ENCODE results near the gene EPS15.
"Not testable (repeated sequence)": the region's sequence is repeated elsewhere in the genome, so short reads cannot be mapped to it uniquely, and the experiment has no call there.

Gene EPS15

GRCh38 chr1:51325391-51325790 lies 193.7 kb downstream of the EPS15 start:
- H3K4me1 Mint-ChIP-seq (ENCODE audit: low read depth), result no peaks in the 10 kb centered on the region
- peaks cover 29% of the 10 kb centered on the region for H3K27me3 Mint-ChIP-seq (ENCODE audit: low read depth)

DNA sequence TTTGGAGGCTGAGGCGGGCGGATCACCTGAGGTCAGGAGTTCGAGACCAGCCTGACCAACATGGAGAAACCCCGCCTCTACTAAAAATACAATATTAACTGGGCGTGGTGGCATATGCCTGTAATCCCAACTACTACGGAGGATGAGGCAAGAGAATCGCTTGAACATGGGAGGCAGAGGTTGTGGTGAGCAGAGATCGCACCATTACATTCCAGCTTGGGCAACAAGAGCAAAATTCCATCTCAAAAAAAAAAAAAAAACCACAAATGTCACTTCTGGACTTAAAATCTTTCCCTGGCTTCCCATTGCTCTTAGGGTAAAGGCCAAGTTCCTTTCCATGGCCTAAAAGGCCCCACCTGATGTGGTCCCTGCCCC lies 194.1 kb downstream of the EPS15 start:
- H3K36me3 Mint-ChIP-seq (ENCODE audit: low read depth); H3K27ac Mint-ChIP-seq; DNase-seq (ENCODE audit: low spot score); H3K4me3 Mint-ChIP-seq; H3K9me3 Mint-ChIP-seq; H3K4me1 Mint-ChIP-seq (ENCODE audit: low read depth): not testable (repeated sequence)
- peaks cover 29% of the 10 kb centered on the region for H3K27me3 Mint-ChIP-seq (ENCODE audit: low read depth)

More at GRCh38 chr1:51325391-51325790, 193.7 kb downstream of the EPS15 start:
- DNase-seq (ENCODE audit: low spot score), result no peak
- Mint-ChIP-seq H3K36me3 (ENCODE audit: low read depth) (no peaks in the 10 kb centered on the region), H3K9me3 (no peaks in the 10 kb centered on the region), H3K27ac (no peak overlapping the region), H3K4me3 (no peak overlapping the region)

DNA sequence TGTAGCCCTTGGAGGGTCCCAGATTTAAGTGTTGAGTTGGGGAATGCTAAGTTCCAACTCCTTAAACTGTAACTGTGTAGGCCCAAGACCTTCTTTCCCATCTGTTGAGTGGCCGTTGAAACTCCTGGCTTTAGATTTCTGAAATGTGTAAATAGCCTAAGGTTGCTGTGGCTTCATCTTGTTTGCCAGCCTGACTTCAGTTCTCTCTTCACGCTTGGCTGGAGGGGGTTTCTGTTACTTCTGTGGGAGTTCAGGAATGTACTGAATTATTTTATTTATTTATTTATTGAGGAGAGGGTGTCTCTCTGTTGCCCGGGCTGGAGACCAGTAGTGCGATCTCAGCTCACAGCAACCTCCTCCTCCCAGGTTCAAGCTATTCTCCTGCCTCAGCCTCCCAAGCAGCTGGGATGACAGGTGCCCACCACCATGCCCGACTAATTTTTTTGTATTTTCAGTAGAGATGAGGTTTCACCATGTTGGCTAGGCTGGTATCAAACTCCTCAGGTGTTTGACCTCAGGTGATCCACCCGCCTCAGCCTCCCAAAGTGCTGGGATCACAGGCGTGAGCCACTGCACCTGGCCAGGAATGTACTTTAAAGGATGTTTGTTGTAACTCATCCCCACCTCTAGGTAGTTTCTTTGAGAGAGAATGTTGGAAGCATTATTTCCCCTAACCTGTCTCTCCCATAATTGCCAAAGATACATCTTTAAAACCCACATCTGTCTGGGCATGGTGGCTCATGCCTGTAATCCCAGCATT lies 194.6 kb downstream of the EPS15 start:
- H3K27me3 Mint-ChIP-seq (ENCODE audit: low read depth), result peaks cover 24% of the 10 kb centered on the region
- no peaks in the 10 kb centered on the region for H3K4me1 Mint-ChIP-seq (ENCODE audit: low read depth)
- H3K4me3 Mint-ChIP-seq, result no peak overlapping the region
- no peak for DNase-seq (ENCODE audit: low spot score)
- H3K36me3 Mint-ChIP-seq (ENCODE audit: low read depth), result no peaks in the 10 kb centered on the region
- no peak overlapping the region for H3K27ac Mint-ChIP-seq
- H3K9me3 Mint-ChIP-seq, result no peaks in the 10 kb centered on the region

GRCh38 chr1:51323778-51324177 lies 195.3 kb downstream of the EPS15 start:
- peaks cover 18% of the 10 kb centered on the region for H3K27me3 Mint-ChIP-seq (ENCODE audit: low read depth)
- H3K9me3 Mint-ChIP-seq, result no peaks in the 10 kb centered on the region
- no peaks in the 10 kb centered on the region for H3K4me1 Mint-ChIP-seq (ENCODE audit: low read depth)
- no peak overlapping the region for H3K4me3 Mint-ChIP-seq
- no peaks in the 10 kb centered on the region for H3K36me3 Mint-ChIP-seq (ENCODE audit: low read depth)
- no peak overlapping the region for H3K27ac Mint-ChIP-seq
- DNase-seq (ENCODE audit: low spot score), result no peak

- no peak for DNase-seq (ENCODE audit: low spot score)
- Mint-ChIP-seq H3K36me3 (ENCODE audit: low read depth) (no peaks in the 10 kb centered on the region), H3K4me1 (ENCODE audit: low read depth) (no peaks in the 10 kb centered on the region), H3K27me3 (ENCODE audit: low read depth) (peaks cover 13% of the 10 kb centered on the region), H3K4me3 (no peak overlapping the region), H3K27ac (no peak overlapping the region), H3K9me3 (no peaks in the 10 kb centered on the region)
Measured at GRCh38 chr1:51322417-51323101, 196.5 kb downstream of the EPS15 start.

GRCh38 chr1:51321924-51322280 lies 197.2 kb downstream of the EPS15 start:
- H3K36me3 Mint-ChIP-seq (ENCODE audit: low read depth), result no peaks in the 10 kb centered on the region
- H3K27me3 Mint-ChIP-seq (ENCODE audit: low read depth), result peaks cover 11% of the 10 kb centered on the region
- H3K4me1 Mint-ChIP-seq (ENCODE audit: low read depth), result no peaks in the 10 kb centered on the region
- no peak for DNase-seq (ENCODE audit: low spot score)
- H3K4me3 Mint-ChIP-seq, result no peak overlapping the region
- H3K27ac Mint-ChIP-seq, result no peak overlapping the region
- no peaks in the 10 kb centered on the region for H3K9me3 Mint-ChIP-seq

DNA sequence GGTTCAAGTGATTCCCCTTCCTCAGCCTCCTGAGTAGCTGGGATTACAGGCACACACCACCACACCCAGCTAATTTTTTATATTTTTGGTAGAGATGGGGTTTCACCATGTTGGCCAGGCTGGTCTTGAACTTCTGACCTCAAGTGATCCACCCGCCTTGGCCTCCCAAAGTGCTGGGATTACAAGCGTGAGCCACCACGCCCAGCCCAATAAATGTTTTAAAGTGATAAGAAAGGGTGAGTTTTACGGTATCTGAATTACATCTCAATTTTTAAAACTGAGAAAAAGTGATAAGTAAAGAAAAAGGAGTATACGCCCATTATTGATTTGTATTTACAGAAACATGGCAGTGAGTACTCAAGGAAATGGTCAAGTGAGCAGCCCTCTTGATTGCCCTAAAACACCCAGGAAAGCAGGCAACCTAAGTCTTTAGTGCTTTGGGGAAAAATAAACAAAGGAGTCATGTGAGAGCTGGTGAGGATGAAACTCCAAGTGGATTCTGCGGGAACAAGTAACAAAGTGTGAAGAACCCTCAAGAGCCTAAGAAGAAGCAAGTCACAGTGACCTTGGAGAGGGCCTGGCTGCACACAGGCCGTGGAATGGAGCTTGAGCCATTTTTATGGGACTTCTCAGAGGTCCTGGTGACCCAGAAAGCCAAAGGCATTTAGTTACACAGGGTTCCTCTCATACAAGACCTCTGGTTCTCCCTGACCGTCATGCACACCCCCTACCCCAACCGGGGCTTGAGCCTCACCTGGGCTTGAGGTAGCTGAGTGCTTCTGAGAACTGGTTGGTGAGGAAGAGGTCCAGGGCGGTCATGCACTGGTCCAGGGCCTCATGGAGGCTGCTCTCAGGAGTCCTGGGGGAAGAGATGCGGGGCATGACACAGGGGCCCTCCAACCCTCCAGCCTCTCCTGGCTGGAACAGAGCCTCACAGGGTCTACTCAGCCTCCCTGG lies 197.8 kb downstream of the EPS15 start:
- Mint-ChIP-seq H3K36me3 (ENCODE audit: low read depth) (no peaks in the 10 kb centered on the region), H3K4me3 (no peak overlapping the region), H3K9me3 (no peaks in the 10 kb centered on the region), H3K27me3 (ENCODE audit: low read depth) (peaks cover 11% of the 10 kb centered on the region), H3K4me1 (ENCODE audit: low read depth) (no peaks in the 10 kb centered on the region), H3K27ac (no peak overlapping the region)
- DNase-seq (ENCODE audit: low spot score), result no peak

GRCh38 chr1:51317798-51318197 lies 201.3 kb downstream of the EPS15 start:
- H3K27me3 Mint-ChIP-seq (ENCODE audit: low read depth), result peaks cover under 1% of the 10 kb centered on the region
- no peak overlapping the region for H3K27ac Mint-ChIP-seq
- DNase-seq (ENCODE audit: low spot score), result no peak
- no peaks in the 10 kb centered on the region for H3K36me3 Mint-ChIP-seq (ENCODE audit: low read depth)
- H3K4me1 Mint-ChIP-seq (ENCODE audit: low read depth), result peaks cover 10% of the 10 kb centered on the region
- no peaks in the 10 kb centered on the region for H3K9me3 Mint-ChIP-seq
- H3K4me3 Mint-ChIP-seq, result no peak overlapping the region

DNA sequence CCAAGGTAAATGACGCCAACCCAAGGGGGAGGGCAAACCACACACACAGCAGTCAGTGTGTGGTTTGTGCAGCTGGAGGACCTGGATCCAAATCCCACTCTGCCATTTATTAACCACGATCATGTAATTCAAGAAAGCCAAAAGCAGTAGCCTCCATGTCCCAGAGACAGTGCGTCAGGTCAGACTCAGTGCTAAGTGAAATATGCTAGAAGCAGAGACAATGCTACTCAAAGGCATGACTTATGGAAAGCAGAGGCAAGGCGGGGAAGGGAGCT lies 202.3 kb downstream of the EPS15 start:
- H3K36me3 Mint-ChIP-seq (ENCODE audit: low read depth), result no peaks in the 10 kb centered on the region
- no peak overlapping the region for H3K27ac Mint-ChIP-seq
- DNase-seq (ENCODE audit: low spot score), result no peak
- H3K4me3 Mint-ChIP-seq, result no peak overlapping the region
- no peaks in the 10 kb centered on the region for H3K27me3 Mint-ChIP-seq (ENCODE audit: low read depth)
- H3K9me3 Mint-ChIP-seq, result no peaks in the 10 kb centered on the region
- peaks cover 10% of the 10 kb centered on the region for H3K4me1 Mint-ChIP-seq (ENCODE audit: low read depth)

DNA sequence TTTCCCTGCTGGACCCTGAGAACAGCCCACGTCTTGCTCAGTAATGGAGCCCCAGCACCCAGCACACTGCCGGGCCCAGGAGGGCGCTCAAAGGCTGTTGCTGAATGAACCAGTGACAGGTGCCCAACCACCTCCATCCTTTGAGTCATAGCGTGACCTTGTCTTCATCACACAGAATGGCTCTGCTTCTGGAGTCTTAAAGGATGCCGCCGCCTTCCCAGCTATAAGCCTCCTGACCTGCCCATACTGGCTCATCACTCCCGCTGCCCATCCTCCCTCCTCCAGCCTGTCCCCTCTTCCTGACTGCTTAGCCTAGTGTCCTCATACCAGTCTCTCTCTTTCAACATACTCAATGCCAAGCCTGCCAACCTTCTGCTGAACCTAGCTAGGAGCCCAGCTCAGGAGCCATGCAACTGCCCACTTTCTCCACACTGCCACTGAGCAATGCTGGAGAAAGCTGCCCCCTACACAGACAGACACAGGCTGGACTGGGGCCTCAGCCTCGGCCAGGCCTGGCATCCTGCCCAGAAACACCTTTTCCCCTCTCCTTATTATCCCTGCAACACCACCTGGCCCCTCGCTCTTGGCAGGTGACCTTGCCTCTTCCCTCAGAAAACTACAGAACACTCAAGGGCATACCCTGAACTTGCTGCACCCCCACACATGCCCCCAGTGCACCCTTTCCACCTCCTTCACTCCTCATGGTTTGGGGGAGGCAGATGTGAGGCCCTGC lies 202.8 kb downstream of the EPS15 start:
- H3K4me3 Mint-ChIP-seq, result no peak overlapping the region
- no peak for DNase-seq (ENCODE audit: low spot score)
- no peak overlapping the region for H3K27ac Mint-ChIP-seq
- no peaks in the 10 kb centered on the region for H3K9me3 Mint-ChIP-seq
- H3K4me1 Mint-ChIP-seq (ENCODE audit: low read depth), result peaks cover 10% of the 10 kb centered on the region
- no peaks in the 10 kb centered on the region for H3K36me3 Mint-ChIP-seq (ENCODE audit: low read depth)
- no peaks in the 10 kb centered on the region for H3K27me3 Mint-ChIP-seq (ENCODE audit: low read depth)

GRCh38 chr1:51314974-51315373 lies 204.1 kb downstream of the EPS15 start:
- Mint-ChIP-seq H3K36me3 (ENCODE audit: low read depth) (no peaks in the 10 kb centered on the region), H3K4me1 (ENCODE audit: low read depth) (peaks cover 16% of the 10 kb centered on the region), H3K27ac (no peak overlapping the region), H3K4me3 (no peak overlapping the region), H3K9me3 (no peaks in the 10 kb centered on the region), H3K27me3 (ENCODE audit: low read depth) (no peaks in the 10 kb centered on the region)
- DNase-seq (ENCODE audit: low spot score), result no peak

DNA sequence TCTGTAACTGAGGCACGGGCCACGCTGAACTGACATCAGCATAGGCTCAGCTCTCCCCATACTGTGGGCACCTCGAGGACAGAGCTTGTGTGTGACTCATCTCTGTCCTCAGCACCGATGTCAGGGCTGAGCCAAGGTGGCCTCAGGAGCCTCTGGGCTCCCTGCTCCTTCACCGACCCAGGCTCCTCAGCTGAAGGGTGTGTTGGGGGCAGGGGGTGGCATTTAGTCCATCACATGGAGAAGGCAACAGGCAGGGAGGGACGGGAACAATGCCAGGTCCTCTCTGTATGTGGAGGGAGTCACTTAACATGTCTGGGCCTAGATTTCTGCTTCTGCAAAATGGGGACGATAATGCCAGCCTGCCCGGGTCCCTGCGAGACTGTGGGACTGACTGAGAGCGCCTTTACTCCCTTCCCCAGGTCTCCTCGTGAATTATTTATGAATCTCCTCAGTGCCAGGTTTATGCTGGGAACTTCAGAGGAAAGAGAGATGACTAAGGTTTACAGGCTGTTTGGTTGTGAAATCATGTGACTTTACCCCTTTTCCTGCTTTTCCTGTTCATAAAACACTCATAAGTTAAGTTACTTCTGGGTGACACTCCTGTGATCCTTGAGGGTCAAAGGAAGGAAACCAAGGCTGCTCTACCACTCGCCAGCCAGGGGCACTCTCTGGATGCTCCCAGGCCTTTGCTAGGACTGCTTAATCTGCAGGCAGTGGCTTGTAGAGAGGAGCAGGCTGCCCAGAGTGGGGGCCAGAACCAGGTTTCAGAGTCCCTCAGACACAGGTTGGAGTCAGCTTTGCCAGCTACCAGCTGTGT lies 204.9 kb downstream of the EPS15 start:
- no peak overlapping the region for H3K4me3 Mint-ChIP-seq
- H3K36me3 Mint-ChIP-seq (ENCODE audit: low read depth), result no peaks in the 10 kb centered on the region
- no peak for DNase-seq (ENCODE audit: low spot score)
- H3K27ac Mint-ChIP-seq, result no peak overlapping the region
- no peaks in the 10 kb centered on the region for H3K9me3 Mint-ChIP-seq
- H3K27me3 Mint-ChIP-seq (ENCODE audit: low read depth), result no peaks in the 10 kb centered on the region
- peaks cover 16% of the 10 kb centered on the region for H3K4me1 Mint-ChIP-seq (ENCODE audit: low read depth)

DNA sequence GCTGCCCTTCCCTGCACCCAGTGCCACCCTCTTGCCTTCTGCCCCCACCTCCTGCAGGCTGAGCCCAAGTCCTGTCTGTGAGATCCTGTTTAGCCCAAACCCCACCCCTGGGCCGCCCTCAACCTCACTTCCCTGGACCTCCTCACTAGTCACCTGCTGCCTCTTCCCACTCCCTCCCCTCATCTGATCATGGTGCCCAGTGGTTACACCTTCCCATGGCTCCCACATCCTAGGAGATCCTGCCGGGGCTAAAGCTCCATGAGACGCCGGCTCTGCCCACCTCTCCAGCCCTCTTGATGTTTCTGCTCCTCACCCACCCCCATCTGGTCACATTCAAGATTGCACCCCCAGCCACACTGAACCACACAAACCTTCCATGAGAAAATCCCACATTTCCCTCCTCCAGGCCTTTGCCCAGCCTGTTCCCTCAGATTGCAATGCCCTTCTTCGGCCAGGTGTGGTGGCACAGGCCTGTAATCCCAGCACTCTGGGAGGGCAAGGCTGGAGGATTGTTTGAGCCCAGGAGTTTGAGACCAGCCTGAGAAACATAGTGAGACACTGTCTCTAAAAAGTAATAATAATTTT lies 205.7 kb downstream of the EPS15 start:
- Mint-ChIP-seq H3K36me3 (ENCODE audit: low read depth) (no peaks in the 10 kb centered on the region), H3K27ac (no peak overlapping the region), H3K4me1 (ENCODE audit: low read depth) (peaks cover 16% of the 10 kb centered on the region), H3K4me3 (no peak overlapping the region), H3K27me3 (ENCODE audit: low read depth) (no peaks in the 10 kb centered on the region), H3K9me3 (no peaks in the 10 kb centered on the region)
- DNase-seq (ENCODE audit: low spot score), result no peak

Data from T-helper 2 cell treated with Interferon-gamma antibody and Interleukin-4, amounts not matched to agents 5 μg/mL and 100 μg/mL, for 36 hours (primary cell).